T-helper 2 cell treated with Interferon-gamma antibody and Interleukin-4, amounts not matched to agents 5 μg/mL and 100 μg/mL, for 36 hours (primary cell): Measurements from ENCODE around the gene COG3.

Experiments used
- DNase-seq: peaks from one replicate; pipeline ENCODE4 v3.0.0; 2021; ENCODE audit warnings: low spot score
- H3K27ac Mint-ChIP-seq: one replicate; pipeline ENCODE4 v1.8.0; 2021; ENCODE audit warnings: mild to moderate bottlenecking, mixed read lengths
- H3K27me3 Mint-ChIP-seq: one replicate; pipeline ENCODE4 v1.8.0; 2021; ENCODE audit warnings: low read depth, mixed read lengths
- H3K36me3 Mint-ChIP-seq: one replicate; pipeline ENCODE4 v1.8.0; 2021; ENCODE audit warnings: low read depth, mixed read lengths
- H3K4me1 Mint-ChIP-seq: one replicate; pipeline ENCODE4 v1.8.0; 2021; ENCODE audit warnings: low read depth, mixed read lengths
- H3K4me3 Mint-ChIP-seq: one replicate; pipeline ENCODE4 v1.8.0; 2022; ENCODE audit warnings: mild to moderate bottlenecking, moderate library complexity, mixed read lengths
- H3K9me3 Mint-ChIP-seq: one replicate; pipeline ENCODE4 v1.8.0; 2021; ENCODE audit warnings: mixed read lengths

The COG3 gene

GRCh38 chr13:45436953-45437352, 27.8 kb upstream of the COG3 start:
- Mint-ChIP-seq H3K27me3 (no peaks in the 10 kb centered on the region), H3K27ac (no peak overlapping the region), H3K36me3 (no peaks in the 10 kb centered on the region), H3K9me3 (no peaks in the 10 kb centered on the region), H3K4me3 (no peak overlapping the region), H3K4me1 (peaks cover 14% of the 10 kb centered on the region)
- no peak for DNase-seq

GRCh38 chr13:45437947-45438346, 26.8 kb upstream of the COG3 start:
- no peak for DNase-seq
- Mint-ChIP-seq H3K36me3 (no peaks in the 10 kb centered on the region), H3K27me3 (no peaks in the 10 kb centered on the region), H3K27ac (no peak overlapping the region), H3K9me3 (no peaks in the 10 kb centered on the region), H3K4me3 (no peak overlapping the region), H3K4me1 (peaks cover 16% of the 10 kb centered on the region)

- Mint-ChIP-seq H3K27ac (no peak overlapping the region), H3K27me3 (peaks cover 4% of the 10 kb centered on the region), H3K4me1 (peaks cover 18% of the 10 kb centered on the region), H3K9me3 (no peaks in the 10 kb centered on the region), H3K4me3 (no peak overlapping the region), H3K36me3 (no peaks in the 10 kb centered on the region)
- no peak for DNase-seq
Measured at GRCh38 chr13:45439008-45439407, 25.7 kb upstream of the COG3 start.

- Mint-ChIP-seq H3K36me3 (no peaks in the 10 kb centered on the region), H3K4me1 (peaks cover 18% of the 10 kb centered on the region), H3K27me3 (peaks cover 4% of the 10 kb centered on the region), H3K27ac (no peak overlapping the region), H3K4me3 (no peak overlapping the region), H3K9me3 (no peaks in the 10 kb centered on the region)
- DNase-seq: no peak
Measured at GRCh38 chr13:45439781-45440462, 24.8 kb upstream of the COG3 start.

GRCh38 chr13:45441633-45442032, 23.1 kb upstream of the COG3 start:
- H3K36me3 Mint-ChIP-seq: no peaks in the 10 kb centered on the region
- DNase-seq: no peak
- no peaks in the 10 kb centered on the region for H3K9me3 Mint-ChIP-seq
- peak overlapping the region; percentile 67 for H3K27ac Mint-ChIP-seq
- peaks cover 18% of the 10 kb centered on the region for H3K4me1 Mint-ChIP-seq
- peak overlapping the region; percentile 18 for H3K4me3 Mint-ChIP-seq
- peaks cover 8% of the 10 kb centered on the region for H3K27me3 Mint-ChIP-seq

GRCh38 chr13:45445053-45445452, 19.7 kb upstream of the COG3 start:
- no peak for DNase-seq
- Mint-ChIP-seq H3K4me3 (no peak overlapping the region), H3K36me3 (no peaks in the 10 kb centered on the region), H3K9me3 (no peaks in the 10 kb centered on the region), H3K27me3 (peaks cover 20% of the 10 kb centered on the region), H3K4me1 (peaks cover 14% of the 10 kb centered on the region), H3K27ac (no peak overlapping the region)

GRCh38 chr13:45446181-45446580, 18.6 kb upstream of the COG3 start:
- H3K27ac Mint-ChIP-seq: no peak overlapping the region
- no peaks in the 10 kb centered on the region for H3K9me3 Mint-ChIP-seq
- no peak overlapping the region for H3K4me3 Mint-ChIP-seq
- peaks cover 11% of the 10 kb centered on the region for H3K4me1 Mint-ChIP-seq
- no peak for DNase-seq
- peaks cover 20% of the 10 kb centered on the region for H3K27me3 Mint-ChIP-seq
- H3K36me3 Mint-ChIP-seq: no peaks in the 10 kb centered on the region

DNA sequence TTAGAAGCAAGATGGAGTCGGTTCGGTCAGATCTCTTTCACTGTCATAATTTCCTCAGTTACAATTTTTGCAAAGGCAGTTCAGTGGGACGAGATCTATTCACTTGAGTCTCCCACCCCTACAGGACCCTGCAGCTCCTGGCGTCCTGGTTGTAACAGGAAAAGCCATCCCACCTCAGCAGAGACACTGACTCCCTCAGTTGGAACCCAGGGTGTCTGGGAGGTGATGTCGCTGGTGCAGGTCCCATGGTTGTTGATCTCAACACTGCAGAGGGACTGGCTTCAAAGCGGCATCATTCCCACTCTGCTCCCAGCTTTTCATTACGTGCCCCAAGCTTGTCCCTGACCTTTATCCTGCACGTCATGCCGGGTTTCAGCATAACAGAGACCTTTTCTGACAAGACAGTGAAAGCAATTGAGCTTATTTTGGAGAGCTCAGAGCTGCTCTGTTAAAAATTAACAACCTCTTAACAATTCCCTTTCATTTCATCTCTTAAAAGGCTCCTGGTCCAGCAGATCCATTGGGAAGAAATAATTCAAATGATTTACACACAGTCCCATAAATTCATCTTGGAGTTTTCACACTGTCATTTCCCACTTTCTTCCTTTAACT, 17.6 kb upstream of the COG3 start:
- Mint-ChIP-seq H3K4me3 (no peak overlapping the region), H3K36me3 (no peaks in the 10 kb centered on the region), H3K27me3 (peaks cover 20% of the 10 kb centered on the region), H3K27ac (no peak overlapping the region), H3K4me1 (peaks cover 2% of the 10 kb centered on the region), H3K9me3 (no peaks in the 10 kb centered on the region)
- DNase-seq: no peak

DNA sequence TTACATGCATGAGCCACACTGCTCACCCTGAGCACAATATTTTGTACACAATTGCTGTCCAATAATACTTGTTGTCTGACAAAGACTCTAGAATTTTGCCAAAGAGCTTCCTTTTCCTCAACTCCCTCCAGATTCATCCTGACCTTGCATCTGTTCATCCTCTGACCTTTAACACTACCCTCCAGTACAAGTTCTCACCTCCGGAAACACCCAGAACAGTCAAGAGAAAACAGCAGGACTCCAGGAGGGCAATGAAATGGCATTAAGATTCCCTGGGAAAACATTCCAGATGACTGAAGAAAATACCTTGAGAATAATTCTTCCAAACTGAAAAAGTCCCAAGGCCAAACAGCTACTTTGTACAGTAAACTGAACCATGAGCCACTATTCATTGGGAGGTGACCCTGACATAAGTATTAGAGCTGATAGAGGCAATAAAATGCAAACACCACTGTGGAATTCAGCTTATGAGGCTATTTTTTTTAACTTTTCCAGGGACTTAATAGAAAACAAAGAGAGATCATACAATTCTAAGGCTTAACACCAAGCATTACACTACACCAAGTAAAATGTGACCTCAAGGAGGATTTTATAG, 15.7 kb upstream of the COG3 start:
- no peak for DNase-seq
- Mint-ChIP-seq H3K36me3 (no peaks in the 10 kb centered on the region), H3K4me3 (no peak overlapping the region), H3K9me3 (no peaks in the 10 kb centered on the region), H3K4me1 (no peaks in the 10 kb centered on the region), H3K27me3 (peaks cover 16% of the 10 kb centered on the region), H3K27ac (no peak overlapping the region)

DNA sequence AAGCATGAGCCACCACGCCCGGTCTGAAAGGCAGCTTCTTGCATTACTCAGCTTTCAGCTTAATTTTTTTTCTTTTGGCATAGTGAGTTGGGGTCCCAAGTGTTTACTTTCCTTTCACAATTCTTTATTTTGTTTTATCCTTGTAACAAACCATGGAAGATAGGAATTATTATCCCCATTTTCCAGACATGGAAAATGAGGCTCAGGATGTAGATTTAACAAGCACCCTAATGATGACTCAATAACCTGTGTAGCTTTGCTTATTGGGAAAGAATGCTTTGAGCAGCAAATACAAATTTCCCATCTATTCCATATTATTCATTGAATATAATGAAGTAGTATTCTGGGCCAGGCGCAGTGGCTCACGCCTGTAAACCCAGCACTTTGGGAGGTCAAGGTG, 13.5 kb upstream of the COG3 start:
- no peaks in the 10 kb centered on the region for H3K4me1 Mint-ChIP-seq
- no peak for DNase-seq
- H3K27ac Mint-ChIP-seq: no peak overlapping the region
- no peak overlapping the region for H3K4me3 Mint-ChIP-seq
- peaks cover 12% of the 10 kb centered on the region for H3K27me3 Mint-ChIP-seq
- peaks cover 12% of the 10 kb centered on the region for H3K9me3 Mint-ChIP-seq
- no peaks in the 10 kb centered on the region for H3K36me3 Mint-ChIP-seq

DNA sequence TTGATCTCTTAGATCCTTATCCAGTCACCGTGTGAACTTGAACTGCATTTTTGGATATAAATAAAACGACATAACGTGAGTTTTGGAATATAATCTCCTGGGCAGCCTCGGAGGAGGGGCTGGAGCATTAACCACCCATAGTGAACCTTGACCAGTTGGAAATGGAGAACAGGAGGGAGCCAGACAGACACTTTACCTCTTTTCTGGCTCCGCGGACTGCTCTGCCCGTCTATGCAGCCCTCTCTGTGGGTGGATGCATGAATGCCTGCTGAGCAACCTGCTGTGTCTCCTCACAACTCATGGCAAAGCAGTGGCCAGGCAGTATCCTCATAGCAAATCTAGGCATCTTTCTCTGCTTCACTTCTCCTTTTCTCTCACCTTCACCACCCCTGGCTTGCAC, 10.5 kb upstream of the COG3 start:
- Mint-ChIP-seq H3K4me1 (no peaks in the 10 kb centered on the region), H3K27me3 (peaks cover 3% of the 10 kb centered on the region), H3K9me3 (peaks cover 31% of the 10 kb centered on the region), H3K36me3 (peaks cover 2% of the 10 kb centered on the region), H3K27ac (no peak overlapping the region), H3K4me3 (no peak overlapping the region)
- DNase-seq: no peak

GRCh38 chr13:45456196-45456972, 8.4 kb upstream of the COG3 start:
- Mint-ChIP-seq H3K27me3 (peaks cover under 1% of the 10 kb centered on the region), H3K4me1 (no peaks in the 10 kb centered on the region)

DNA sequence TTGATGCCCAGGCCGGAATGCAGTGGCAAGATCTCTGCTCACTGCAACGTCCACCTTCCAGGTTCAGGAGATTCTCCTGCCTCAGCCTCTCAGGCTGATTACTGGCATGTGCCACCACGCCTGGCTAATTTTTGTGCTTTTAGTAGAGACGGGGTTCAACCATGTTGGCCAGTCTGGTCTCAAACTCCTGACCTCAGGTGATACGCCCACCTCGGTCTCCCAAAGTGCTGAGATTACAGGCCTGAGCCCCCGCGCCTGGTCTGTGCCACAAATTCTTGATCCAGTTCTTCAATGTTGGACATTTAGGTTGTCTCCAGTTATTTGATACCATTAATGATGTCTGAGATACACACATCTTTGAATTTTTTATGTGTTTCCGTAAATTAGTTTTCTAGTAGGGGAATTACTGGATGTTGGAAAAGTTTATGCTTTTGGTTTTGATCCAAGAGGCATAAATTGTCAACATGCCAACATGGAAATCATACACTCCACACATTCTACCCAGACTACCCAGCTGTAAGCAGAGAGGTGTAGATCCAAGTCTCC, 525 bp upstream of the COG3 start:
- Mint-ChIP-seq H3K27me3 (peaks cover 2% of the 10 kb centered on the region), H3K4me1 (peaks cover 26% of the 10 kb centered on the region), H3K36me3 (peaks cover 21% of the 10 kb centered on the region), H3K4me3 (peak overlapping the region; percentile 91), H3K27ac (peak overlapping the region; percentile 85), H3K9me3 (peaks cover 6% of the 10 kb centered on the region)
- DNase-seq: no peak

More at GRCh38 chr13:45456196-45456972, 8.4 kb upstream of the COG3 start:
- no peak overlapping the region for H3K27ac Mint-ChIP-seq
- peaks cover 38% of the 10 kb centered on the region for H3K9me3 Mint-ChIP-seq
- H3K36me3 Mint-ChIP-seq: peaks cover 2% of the 10 kb centered on the region
- no peak for DNase-seq
- H3K4me3 Mint-ChIP-seq: no peak overlapping the region

- peaks cover 4% of the 10 kb centered on the region for H3K9me3 Mint-ChIP-seq
- peak overlapping the region; percentile 91 for H3K4me3 Mint-ChIP-seq
- peaks cover 30% of the 10 kb centered on the region for H3K4me1 Mint-ChIP-seq
- peaks cover 2% of the 10 kb centered on the region for H3K27me3 Mint-ChIP-seq
- H3K36me3 Mint-ChIP-seq: peaks cover 25% of the 10 kb centered on the region
- no peak for DNase-seq
- H3K27ac Mint-ChIP-seq: peak overlapping the region; percentile 60
Measured at GRCh38 chr13:45466359-45466758, 1.6 kb downstream of the COG3 start.
